ENCODE results near the gene TMEM132C.
"Not testable (repeated sequence)": the region's sequence is repeated elsewhere in the genome, so short reads cannot be mapped to it uniquely, and the experiment has no call there.

TMEM132C gene
- 0 to 0.18 (median 0) reads per million in 4 experiments for total RNA-seq

DNA sequence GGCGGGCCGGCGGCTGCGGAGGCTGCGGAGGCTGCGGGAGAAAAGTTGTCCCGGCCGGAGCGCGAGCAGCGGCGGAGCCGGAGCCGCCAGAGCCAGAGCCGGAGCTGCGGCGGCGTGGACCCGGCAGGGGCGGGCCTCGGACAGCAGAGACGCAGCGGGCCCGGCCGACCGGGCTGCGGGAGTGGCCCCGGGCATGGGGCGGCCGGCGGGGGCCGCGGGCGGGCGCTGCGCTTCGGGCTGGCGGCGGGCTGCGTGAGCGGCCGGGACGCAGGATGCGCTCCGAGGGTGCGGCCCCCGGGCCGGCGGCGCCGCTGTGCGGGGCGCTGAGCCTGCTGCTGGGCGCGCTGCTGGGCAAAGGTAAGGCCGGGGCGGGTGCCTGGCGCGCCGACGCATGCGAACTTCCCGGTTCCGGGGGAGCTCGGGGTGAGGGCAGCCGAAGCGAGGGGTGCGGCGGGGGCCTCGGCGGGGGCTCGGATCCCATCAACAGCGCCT, at the start of gene TMEM132C:
Gene TMEM132C (plus strand): TSS at position 40 of the 492 bp plus-strand sequence. CDS start 233 bp downstream, at position 273.
- no peak for DNase-seq

GRCh38 chr12:128224226-128224625, 42.7 kb upstream of the TMEM132C start:
- DNase-seq, result no peak

GRCh38 chr12:128228581-128228980, 38.4 kb upstream of the TMEM132C start:
- DNase-seq, result no peak

DNA sequence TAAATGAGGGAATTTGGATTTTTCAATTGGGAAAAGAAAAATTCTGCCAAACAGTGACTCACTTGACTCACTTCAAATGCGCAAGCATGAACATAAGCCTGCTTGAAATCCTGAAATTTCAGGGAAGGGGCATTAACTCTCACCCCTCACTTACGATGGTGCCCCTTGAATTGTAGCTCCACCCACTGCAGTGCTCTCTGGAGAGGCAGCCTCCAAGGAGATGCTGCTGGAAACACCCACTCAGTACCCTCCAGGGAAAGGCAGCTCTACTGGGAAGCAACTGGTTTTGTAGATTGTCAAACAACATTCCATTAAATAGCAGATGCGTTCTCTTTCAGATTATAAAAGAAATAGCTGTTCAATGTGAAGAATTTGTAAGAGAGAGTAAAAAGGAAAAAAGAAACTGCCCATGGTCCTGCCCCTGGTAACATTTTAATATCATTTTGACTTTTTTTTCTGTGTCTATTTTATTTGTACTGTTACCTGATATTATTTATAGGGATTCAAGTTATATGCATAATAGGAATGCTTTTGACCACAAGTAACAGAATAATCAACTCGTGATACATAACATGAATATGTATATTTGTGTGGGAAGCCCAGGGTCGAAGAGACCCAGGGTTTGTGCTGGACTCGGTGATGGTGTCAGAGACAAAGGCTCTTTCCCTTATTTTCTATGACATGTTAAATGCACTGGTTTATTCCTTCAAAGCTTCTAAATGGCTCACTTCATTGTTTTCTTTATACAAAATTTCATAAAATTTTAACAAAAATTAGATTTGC, 31.1 kb upstream of the TMEM132C start:
- DNase-seq, result no peak

DNA sequence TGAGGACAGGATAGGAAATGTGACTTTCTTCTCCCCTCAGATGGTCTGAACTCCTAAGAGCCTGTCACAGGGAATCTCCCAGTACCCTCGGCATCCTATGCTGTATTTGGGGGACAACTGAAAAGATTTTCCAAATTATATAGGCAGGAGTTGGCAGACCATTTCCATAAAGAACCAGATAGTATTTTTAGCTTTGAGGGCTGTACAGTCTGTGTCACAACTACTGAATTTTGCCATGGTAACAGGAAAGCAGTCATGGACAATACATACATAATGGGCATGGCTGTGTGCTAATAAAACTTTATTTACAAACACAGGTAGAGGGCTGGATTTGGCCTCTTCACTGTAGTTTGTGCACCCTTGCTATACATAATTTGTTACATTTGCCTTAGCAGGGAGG, 30.4 kb upstream of the TMEM132C start:
- no peak for DNase-seq

GRCh38 chr12:128240745-128241144, 26.2 kb upstream of the TMEM132C start:
- no peak for DNase-seq

- no peak for DNase-seq
These were observed 21.8 kb upstream of the TMEM132C start for GRCh38 chr12:128245121-128245520.

DNA sequence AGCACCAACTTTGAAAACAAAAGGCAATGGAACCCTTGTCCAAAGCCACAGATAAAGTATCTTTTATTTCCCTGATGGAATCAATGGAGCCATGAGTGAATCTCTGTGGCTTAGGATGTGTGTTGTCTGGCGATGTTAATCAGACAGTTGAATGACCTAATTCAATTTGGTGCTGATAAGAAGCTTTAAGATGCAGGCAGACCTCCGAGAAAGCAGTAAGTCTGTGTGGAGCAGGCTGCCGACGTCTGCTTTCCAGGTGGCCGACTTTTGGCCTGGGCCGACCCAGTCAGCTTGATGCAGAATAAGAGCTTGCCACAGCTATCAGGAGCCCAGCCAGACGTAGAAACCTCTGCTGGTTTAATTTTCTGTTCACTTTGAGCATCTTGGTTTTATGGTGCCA, 21.1 kb upstream of the TMEM132C start:
- no peak for DNase-seq

DNA sequence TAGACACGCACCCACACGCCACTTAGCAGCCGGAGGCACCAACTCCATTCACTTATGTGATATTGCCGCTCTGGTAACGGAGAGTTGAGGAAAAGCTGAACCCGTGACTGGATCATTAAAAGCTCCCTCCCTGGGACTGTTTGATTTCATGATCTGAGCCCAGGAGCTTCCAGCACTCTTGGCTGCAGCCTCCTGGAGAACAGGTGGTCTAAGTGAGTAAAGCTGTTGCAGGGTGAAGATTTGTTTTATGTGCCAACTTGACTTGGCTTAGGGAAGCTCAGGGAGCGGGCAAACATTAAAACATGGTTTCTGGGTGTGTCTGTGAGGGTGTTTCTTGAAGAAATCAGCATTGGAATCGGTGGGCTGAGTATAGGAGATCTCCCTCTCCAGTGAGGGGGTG, 16.9 kb upstream of the TMEM132C start:
- DNase-seq, result no peak

DNA sequence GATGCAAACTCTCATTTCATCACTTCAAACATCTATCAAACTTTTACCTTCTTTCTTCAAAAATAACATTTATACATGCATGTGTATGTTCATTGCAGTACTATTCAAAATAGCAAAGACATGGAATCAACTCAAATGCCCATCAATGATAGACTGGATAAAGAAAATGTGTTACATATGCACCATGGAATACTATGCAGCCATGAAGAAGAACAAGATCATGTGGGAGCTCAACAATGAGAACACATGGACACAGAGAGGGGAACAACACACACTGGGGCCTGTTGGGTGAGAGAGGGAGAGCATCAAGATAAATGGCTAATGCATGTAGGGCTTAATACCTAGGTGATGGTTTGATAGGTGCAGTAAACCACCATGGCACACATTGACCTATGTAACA, 13.1 kb upstream of the TMEM132C start:
- DNase-seq, result not testable (repeated sequence)

DNA sequence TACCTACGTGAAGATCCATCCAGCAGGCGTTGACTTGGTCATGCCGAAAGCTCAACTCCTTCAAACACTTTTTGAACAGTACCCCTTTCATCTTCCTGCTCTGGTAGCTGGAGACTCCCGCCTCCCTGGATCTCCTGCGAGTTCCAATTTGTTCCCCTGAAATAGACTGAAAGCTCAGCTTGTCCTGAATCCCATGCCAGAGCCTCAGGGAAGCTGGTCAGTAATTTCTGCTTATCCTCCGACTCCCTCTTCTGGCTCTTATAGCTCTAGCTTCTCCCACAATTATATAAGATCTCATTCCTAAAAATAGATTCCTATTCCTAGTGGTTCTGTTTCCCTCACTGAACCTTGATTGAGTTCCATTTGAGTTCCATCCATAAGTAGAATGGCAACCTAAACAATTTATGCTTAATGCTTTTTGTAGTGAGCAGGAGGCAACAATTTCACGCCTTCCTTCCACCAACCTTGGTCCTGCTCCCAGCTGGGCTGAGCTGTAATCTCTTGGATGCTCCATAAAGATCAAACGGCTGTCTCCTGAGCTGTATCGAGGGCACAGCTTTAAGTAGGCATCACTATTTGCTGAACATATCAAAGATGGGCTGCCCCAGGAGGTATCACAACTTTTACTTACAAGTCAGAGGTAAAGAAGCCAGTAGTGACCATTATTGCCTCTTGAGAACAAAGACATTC, 8.0 kb upstream of the TMEM132C start:
- DNase-seq, result no peak

DNA sequence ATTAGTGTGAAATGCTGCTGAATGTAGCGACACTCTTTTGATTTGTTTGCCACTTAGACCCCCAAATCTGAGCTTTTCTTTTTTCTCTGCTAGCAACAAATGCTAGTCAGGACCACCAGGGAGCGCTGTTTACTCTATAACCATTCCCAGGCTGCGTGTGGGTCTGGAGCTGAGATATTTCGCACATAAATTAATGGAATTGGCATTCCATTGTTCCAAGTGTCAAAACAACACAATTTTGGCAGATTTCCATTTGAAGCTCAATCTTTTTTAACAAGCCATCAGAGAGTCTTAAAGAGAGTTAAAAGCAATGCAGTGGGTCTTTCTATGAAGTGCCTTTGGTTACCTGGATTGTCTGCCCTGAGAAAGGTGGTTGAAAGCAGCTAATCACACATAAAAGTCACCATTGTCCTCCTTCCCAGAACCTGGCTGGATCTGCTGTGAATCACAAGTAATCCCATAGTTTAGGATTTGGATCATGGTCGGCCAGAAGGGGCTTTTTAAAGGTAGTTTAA, 7.4 kb upstream of the TMEM132C start:
- no peak for DNase-seq

DNA sequence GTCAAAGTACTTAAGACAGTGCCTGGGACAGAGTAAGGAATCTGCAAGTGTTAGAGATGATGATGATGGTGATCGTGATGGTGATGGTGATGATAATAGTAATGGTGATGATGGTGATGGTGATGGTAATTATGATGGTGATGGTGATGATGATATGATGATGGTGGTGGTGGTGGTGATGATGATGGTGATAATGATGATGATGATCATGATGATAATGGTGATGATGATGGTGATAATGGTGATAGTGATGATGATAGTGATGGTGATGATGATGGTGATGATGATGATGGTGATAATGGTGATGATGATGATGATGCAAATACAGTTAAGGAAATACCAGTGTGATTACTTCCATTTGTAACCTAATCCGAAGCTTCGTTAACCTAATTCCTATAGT, 5.2 kb upstream of the TMEM132C start:
- DNase-seq, result no peak

DNA sequence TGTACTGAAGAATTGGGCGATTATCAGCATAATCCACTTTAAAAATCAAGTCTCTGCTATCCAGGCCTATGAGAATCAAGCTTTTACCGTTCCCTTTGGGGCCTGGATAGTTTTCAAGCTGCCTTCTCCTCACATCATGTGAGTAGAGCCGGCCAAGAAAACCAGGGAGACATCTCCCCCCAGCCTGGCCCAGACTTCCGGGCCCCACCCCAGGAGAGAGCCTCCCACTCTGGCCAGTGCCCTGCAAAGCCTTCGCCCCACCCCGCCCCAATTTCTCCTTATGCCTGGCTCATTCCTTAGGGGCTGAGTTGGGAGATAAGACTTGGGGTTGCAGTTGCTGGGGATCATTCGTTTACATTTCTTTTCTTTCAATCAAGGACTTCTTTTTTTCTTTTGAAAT, 1.4 kb upstream of the TMEM132C start:
- DNase-seq, result no peak

- DNase-seq, result no peak
These were observed 884 bp upstream of the TMEM132C start for GRCh38 chr12:128266086-128266485.

- no peak for DNase-seq
These were observed 334 bp upstream of the TMEM132C start for GRCh38 chr12:128266541-128267130.

- no peak for DNase-seq
These were observed 845 bp downstream of the TMEM132C start for GRCh38 chr12:128267651-128268378.

GRCh38 chr12:128268379-128268995, 1.5 kb downstream of the TMEM132C start:
- DNase-seq, result no peak

DNA sequence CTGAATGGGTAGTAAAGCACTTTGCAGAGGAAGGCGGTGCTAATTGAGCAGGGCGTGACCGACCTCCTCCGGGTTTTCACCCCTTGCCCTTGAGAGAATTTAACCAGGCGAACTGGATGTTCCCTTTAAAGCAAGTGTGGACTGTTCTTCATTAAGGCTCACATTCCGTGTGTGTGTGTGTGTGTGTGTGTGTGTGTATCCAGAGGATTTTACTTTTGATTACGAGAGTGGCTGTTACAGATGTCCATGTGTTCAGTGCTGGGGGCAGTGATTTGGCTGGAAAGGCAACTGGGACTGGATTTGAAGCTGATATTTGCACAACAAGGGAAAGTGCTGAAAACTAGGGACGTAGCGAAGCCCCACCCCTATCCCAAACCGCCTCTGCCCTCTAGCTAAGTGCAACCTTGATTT, 2.2 kb downstream of the TMEM132C start:
- DNase-seq, result no peak

DNA sequence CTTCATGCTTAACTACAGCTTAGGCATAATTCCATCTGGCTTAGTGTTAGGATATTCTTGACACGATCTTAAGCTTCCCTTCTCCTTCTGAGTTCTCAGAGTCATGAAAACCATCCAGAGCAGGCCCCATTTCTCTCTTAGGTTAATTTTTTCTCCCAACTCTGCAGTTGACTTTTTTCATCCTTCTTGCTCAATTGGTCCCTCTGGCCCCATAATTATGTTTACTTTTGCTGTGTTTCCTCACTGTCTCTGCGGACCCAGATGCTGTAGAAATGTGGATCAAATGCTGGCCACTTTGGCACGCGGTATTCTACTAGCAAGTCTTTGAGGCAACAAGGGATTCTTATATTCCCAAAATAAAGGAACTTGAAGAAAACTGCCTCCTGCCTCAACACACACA, 9.5 kb downstream of the TMEM132C start:
- DNase-seq, result no peak

DNA sequence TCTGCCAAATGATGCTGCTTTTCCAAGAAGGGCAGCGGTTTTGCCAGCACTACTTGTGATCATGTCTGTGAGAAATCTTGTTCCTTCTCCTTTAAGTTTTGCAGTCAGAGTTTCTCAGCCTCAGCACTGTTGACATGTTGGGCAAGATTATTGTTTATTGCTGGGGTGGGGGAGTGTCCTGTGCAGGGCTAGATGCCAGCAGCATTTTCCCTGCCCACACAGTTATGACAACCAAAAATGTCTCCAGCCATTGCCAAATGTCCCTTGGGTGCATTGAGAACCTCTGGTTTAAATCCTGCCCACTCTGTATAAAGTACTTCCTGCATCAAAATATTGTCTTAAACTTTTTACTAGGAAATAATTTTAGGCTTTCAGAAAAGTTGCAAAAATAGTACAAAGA, 20.0 kb downstream of the TMEM132C start:
- no peak for DNase-seq

- DNase-seq, result no peak
These were observed 21.4 kb downstream of the TMEM132C start for GRCh38 chr12:128288357-128288756.

All from effector CD8-positive, alpha-beta T cell (primary cell).